HEK293T (cell line): ENCODE data around the gene SMCO2.

Experiments used
- BHLHE40 ChIP-seq: fragments of 450-650 bp; IDR thresholded peaks from 2 replicates; pipeline ENCODE4 v1.6.1; 2016; ENCODE audit warnings: mild to moderate bottlenecking, moderate library complexity, borderline replicate concordance
- ELF4 ChIP-seq: fragments of 450-650 bp; IDR thresholded peaks from 2 replicates; pipeline ENCODE4 v1.6.1; 2017; ENCODE audit warnings: antibody characterized with exemption
- FOXA1 ChIP-seq: fragments of 450-650 bp; IDR thresholded peaks from 2 replicates; pipeline ENCODE4 v1.6.1; 2016; ENCODE audit warnings: mild to moderate bottlenecking
- FOXK2 ChIP-seq: fragments of 450-650 bp; IDR thresholded peaks from 2 replicates; pipeline ENCODE4 v1.6.1; 2016; ENCODE audit warnings: mild to moderate bottlenecking
- FOXM1 ChIP-seq: fragments of 450-650 bp; IDR thresholded peaks from 2 replicates; pipeline ENCODE4 v1.6.1; 2017; ENCODE audit warnings: mild to moderate bottlenecking, borderline replicate concordance
- NFRKB ChIP-seq: fragments of 450-650 bp; IDR thresholded peaks from 2 replicates; pipeline ENCODE4 v1.6.1; 2016; ENCODE audit warnings: mild to moderate bottlenecking, moderate library complexity
- SP1 ChIP-seq: fragments of 450-650 bp; IDR thresholded peaks from 2 replicates; pipeline ENCODE4 v1.6.1; 2017
- SUZ12 ChIP-seq: fragments of 450-650 bp; IDR thresholded peaks from 2 replicates; pipeline ENCODE4 v1.6.1; 2016; ENCODE audit warnings: mild to moderate bottlenecking
- TARDBP ChIP-seq: fragments of 450-650 bp; IDR thresholded peaks from 2 replicates; pipeline ENCODE4 v1.6.1; 2016

- TF ChIP-seq SP1 (no peak), ELF4 (no peak), SUZ12 (no peak), NFRKB (no peak), FOXK2 (no peak), FOXA1 (no peak), TARDBP (no peak), BHLHE40 (no peak), FOXM1 (no peak)
These were observed 75.4 kb downstream of the SMCO2 start for GRCh38 chr12:27521981-27522380.
